ENCODE data around the gene FETUB. TPM values are rescaled to one million over a fixed set of nuclear protein-coding genes. Genes with fewer than 3 reads are reported as not detected.

The FETUB gene
- total and polyA plus RNA-seq, 2 of the 4 experiments (the other 2 are of a cell fraction), result not detected

- Histone ChIP-seq H2AK5ac (ENCODE audit: low read depth, low read length) (no peak overlapping the region), H3K23ac (ENCODE audit: low read depth, low read length) (no peak overlapping the region), H3K27ac (ENCODE audit: insufficient read depth, low read length) (no peak overlapping the region), H3K9me1 (ENCODE audit: insufficient read depth, low read length) (no peaks in the 10 kb centered on the region), H3K27me3 (ENCODE audit: control insufficient read depth, insufficient read depth, low read length) (peaks cover 5% of the 10 kb centered on the region), H2BK15ac (ENCODE audit: low read depth, low read length) (no peak overlapping the region), H3K9ac (ENCODE audit: low read depth, low read length) (no peak overlapping the region), H4K91ac (ENCODE audit: insufficient read depth, low read depth, low read length) (no peak overlapping the region), H3K4ac (ENCODE audit: low read depth, low read length) (no peak overlapping the region), H4K20me1 (ENCODE audit: insufficient read depth, low read length) (no peaks in the 10 kb centered on the region), H2AK9ac (replicated peaks; ENCODE audit: low read depth, low read length, poor library complexity) (no peak overlapping the region), H3K18ac (ENCODE audit: low read depth, low read length) (no peak overlapping the region), H3K4me2 (ENCODE audit: low read depth, low read length) (no peak overlapping the region), H4K8ac (ENCODE audit: low read depth in 2 of 2, low read length in 2 of 2) (no peak overlapping the region), H2BK5ac (ENCODE audit: low read depth, low read length, poor library complexity, severe bottlenecking) (no peak overlapping the region), H3K4me1 (ENCODE audit: control insufficient read depth, insufficient read depth, low read length) (no peaks in the 10 kb centered on the region), H2AFZ (replicated peaks; ENCODE audit: low read length, poor library complexity) (no peak overlapping the region), H3K14ac (replicated peaks; ENCODE audit: low read depth, low read length) (no peak overlapping the region), H3K56ac (ENCODE audit: extremely low read depth, insufficient read depth, low read length) (no peak overlapping the region), H2BK120ac (ENCODE audit: low read depth, low read length) (no peak overlapping the region), H3K79me1 (ENCODE audit: low read depth in 1 of 2, low read length in 2 of 2) (no peaks in the 10 kb centered on the region), H3K4me3 (ENCODE audit: insufficient read depth, low read depth, low read length) (no peak overlapping the region), H3K36me3 (ENCODE audit: control insufficient read depth, insufficient read depth, low read length) (no peaks in the 10 kb centered on the region), H2BK20ac (ENCODE audit: low read depth, low read length) (no peak overlapping the region), H3K9me3 (ENCODE audit: control insufficient read depth, insufficient read depth, low read length) (no peaks in the 10 kb centered on the region), H4K5ac (ENCODE audit: low read depth, low read length) (no peak overlapping the region)
- ATAC-seq (ENCODE audit: low read depth), result no peak
- no TSS peak for BruUV-seq (replicated peaks)
- WGBS, 2 experiments (ENCODE audit: extremely low coverage in 2 of 2, insufficient read length in 1 of 2), result 55% methylated on average over 2 of the region's 4 CpGs; no CpG with 5 or more reads in 1 of the 2 experiments
- no peak for TF ChIP-seq MAFK (IDR thresholded peaks at IDR 0.05; ENCODE audit: low read depth, low read length)
- TF ChIP-seq MXI1 (IDR thresholded peaks at IDR 0.05; ENCODE audit: borderline replicate concordance, low read depth, low read length), result no peak
- TF ChIP-seq RFX5 (IDR thresholded peaks at IDR 0.05; ENCODE audit: low read depth, low read length), result no peak
- no peak for TF ChIP-seq POLR2A (IDR thresholded peaks at IDR 0.05; ENCODE audit: low read depth, low read length)
- no peak for TF ChIP-seq USF2 (IDR thresholded peaks at IDR 0.05; ENCODE audit: low read depth, low read length)
- no peak for TF ChIP-seq BHLHE40 (IDR thresholded peaks at IDR 0.05; ENCODE audit: low read depth, low read length)
- TF ChIP-seq CHD1 (IDR thresholded peaks at IDR 0.05; ENCODE audit: low read depth, low read length), result no peak
- TF ChIP-seq ELK1 (IDR thresholded peaks at IDR 0.05; ENCODE audit: borderline replicate concordance, low read depth, low read length), result no peak
- no peak for TF ChIP-seq SMC3 (IDR thresholded peaks at IDR 0.05; ENCODE audit: low read depth, low read length)
- no peak for TF ChIP-seq NFE2L2 (IDR thresholded peaks at IDR 0.05; ENCODE audit: low read depth, low read length)
- TF ChIP-seq RAD21 (IDR thresholded peaks at IDR 0.05; ENCODE audit: low read length), result no peak
- no peak for TF ChIP-seq CTCF (conservative IDR thresholded peaks at IDR 0.05; ENCODE audit: low read depth, low read length)
- TF ChIP-seq FOS (IDR thresholded peaks at IDR 0.05; ENCODE audit: low read depth, low read length), result no peak
- TF ChIP-seq MAZ (IDR thresholded peaks at IDR 0.05; ENCODE audit: borderline replicate concordance, low read depth, low read length), result no peak
- no peak for TF ChIP-seq RCOR1 (IDR thresholded peaks at IDR 0.05; ENCODE audit: insufficient replicate concordance, low read length)
- TF ChIP-seq CEBPB (IDR thresholded peaks at IDR 0.05; ENCODE audit: low read depth, low read length), result no peak
- in situ Hi-C loops (cut with MboI; ENCODE audit: low sequenced_read_pairs) (no loop called here), intact Hi-C loops (cut with micrococcal nuclease) (no loop called here), dilution Hi-C loops (cut with HindIII; ENCODE audit: low sequenced_read_pairs, unreplicated experiment) (no loop called here)
- CTCF ChIA-PET, result no interaction called here
- POLR2A ChIA-PET (ENCODE audit: unreplicated experiment), result no interaction called here
- DNase-seq, result no peak
Measured at GRCh38 chr3:186624598-186624997, 15.6 kb upstream of the FETUB start.

Measured in IMR-90 (cell line).